Suppressor macrophage treated with lipopolysaccharide for 4 hours (primary cell): ENCODE data around the gene PTPN23.
A peak's percentile ranks its signal among the peaks of the same experiment; 100 is the strongest.

ENCODE experiments used
- DNase-seq: peaks from one replicate; pipeline ENCODE4 v3.0.0-alpha.2; 2020

The PTPN23 gene

DNA sequence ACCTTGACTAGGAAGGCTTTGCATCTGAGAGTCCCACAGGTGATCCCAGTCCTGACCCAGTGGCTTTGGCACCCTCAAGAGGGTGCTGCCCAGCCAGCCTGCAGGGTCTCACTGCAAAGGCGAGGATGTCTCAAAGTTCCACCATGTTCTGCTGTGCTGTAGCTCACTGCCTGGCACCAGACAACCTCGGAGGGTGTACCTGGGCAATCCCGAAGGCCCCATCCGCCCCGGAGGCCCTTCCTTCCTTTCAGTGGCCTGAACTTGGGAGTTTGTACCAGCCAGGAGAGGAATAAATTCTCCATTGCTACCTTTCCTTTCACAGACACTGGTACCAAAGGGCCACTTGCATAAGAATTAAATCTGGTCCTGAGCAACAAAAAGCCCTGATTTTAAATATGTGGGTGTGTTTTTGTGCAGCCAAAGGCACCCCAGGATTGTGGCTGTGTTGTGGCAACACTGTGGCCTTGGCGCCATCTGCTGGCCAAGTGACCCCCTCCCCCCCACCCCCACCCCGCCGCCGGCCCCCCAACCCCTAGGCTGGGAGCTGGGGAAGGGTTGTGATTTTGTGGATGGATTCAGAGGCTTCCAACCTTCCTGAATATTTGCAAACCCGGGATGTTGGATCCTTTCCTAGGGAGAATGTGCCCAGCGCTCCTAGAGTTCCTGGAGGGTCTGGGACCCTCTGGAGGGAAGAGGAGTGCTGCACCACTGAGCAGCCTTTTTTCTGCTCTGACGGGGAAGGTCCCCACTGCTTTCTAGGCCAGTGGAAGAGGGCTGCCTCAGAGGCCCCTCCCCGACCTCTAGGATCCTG is 9.7 kb upstream of the PTPN23 start:
- no peak for DNase-seq

DNA sequence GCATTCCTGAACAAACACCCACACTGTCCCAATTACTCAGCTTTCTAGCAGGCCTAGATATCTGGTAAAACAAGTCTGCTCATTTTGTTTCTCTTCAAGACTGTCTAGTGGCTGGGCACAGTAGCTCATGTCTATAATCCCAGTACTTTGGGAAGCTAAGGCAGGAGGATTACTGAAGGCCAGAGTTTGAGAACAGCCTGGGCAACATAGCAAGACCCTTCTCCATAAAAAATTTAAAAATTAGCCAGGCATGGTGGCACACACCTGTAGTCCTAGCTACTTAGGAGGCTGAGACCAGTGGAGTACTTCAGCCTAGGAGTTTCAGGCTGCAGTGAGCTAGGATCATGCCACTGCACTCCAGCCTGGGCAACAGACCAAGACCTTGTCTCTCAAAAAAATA is 6.2 kb upstream of the PTPN23 start:
- no peak for DNase-seq

- DNase-seq = no peak
Measured at GRCh38 chr3:47376393-47376792, 4.4 kb upstream of the PTPN23 start.

DNA sequence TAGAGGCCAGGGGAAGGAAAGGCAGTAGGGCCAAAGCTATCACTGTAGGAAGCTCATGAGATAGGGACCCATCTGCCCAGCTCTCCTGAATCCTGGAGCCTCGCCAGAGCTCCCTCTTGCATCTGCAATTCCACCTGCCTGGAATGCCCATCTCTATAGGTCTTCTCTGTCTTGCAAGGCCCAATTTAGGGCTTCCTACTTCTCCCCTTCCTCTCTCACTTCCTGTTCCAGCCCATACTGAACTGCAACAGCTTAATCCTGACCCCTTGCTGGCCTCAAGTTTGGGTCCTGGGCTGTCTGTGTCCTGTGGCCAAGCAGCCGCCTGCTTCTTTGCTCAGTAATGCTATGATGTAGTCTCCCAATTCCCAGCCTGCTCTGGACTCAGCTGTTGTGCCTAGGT is 3.6 kb upstream of the PTPN23 start:
- peak; percentile 37 for DNase-seq

DNA sequence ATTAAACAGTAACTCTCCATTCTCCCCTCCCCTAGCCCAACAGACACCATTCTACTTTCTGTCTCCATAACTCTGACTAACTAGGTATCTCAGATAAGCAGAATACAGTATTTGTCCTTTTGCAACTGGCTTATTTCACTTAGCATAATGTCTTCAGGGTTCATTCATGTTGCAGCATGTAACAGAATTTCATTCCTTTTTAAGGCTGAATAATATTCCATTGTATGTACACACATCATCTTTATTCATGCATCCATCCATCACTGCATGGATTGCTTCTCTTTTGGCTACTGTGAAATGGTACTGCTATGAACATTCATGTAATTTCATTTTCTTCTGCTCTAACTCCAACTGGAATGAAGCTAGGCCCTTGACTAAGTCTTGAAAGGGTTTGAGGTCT is 2.0 kb upstream of the PTPN23 start:
- DNase-seq = no peak

- DNase-seq = no peak
Measured at GRCh38 chr3:47379411-47379899, 1.4 kb upstream of the PTPN23 start.

DNA sequence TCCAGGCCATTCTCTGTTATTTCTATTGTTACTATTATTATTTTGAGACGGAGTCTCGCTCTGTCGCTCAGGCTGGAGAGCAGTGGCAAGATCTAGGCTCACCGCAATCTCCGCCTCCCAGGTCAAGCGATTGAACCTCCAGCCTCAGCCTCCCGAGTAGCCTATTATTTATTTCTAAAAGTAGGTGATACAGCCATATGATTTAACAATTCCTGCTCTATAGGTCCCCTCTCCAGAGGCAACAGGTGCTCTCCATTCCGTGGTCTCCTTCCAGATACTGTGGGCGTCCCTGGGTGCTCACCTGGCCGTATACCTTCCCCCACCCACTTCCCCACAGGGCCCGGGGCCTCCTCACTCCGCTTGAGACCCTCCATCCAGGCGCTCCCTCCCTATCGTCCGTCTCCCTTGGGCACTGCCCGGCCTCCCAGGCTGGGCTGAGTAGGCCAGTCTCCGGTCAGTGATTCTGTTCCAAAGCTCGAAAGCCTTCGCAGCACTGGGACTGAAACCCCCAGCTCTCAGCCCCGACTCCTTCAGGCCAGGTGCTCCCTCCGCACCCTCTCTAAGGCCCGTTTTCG is 708 bp upstream of the PTPN23 start:
- DNase-seq = no peak

GRCh38 chr3:47381317-47382157 is 716 bp downstream of the PTPN23 start:
- DNase-seq = peak; percentile 93

DNA sequence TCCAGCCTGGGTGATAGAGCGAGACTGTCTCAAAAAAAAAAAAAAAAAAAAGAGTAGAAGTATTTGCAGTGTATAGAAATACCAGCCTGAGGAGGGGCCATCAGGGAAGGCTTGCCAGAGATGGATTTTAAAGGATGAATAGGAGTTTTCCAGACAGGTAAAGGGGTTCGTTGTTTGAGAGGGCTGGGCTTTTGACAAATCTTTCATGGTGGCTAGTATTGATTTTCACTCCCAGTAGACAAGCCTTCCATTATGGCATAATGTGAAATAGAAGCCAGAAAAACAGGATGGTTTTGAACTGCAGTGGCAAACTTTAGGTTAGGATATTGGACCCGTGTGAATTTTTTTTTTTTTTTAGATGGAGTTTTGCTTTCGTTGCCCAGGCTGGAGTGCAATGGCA is 3.6 kb downstream of the PTPN23 start:
- DNase-seq = no peak

DNA sequence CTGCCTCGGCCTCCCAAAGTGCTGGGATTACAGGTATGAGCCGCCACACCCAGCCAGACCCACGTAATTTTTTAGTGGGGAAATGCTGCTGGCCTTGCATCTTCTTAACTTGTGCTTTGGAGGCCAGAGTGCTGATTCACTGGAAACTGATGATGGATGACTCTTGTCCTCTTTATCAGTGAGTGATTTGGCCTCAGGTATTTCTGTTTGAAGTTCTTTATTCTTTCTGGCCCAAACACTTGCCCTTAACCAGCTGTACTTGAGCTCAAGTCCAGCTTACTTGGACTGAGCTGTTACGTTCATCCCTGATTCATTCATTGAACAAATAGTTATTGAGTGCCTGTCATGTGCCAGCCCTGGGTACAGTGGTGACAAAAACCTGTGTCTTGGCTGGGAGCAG is 4.2 kb downstream of the PTPN23 start:
- DNase-seq = no peak

GRCh38 chr3:47385796-47386195 is 5.0 kb downstream of the PTPN23 start:
- DNase-seq = no peak

- no peak for DNase-seq
Measured at GRCh38 chr3:47392933-47393332, 12.1 kb downstream of the PTPN23 start.

- no peak for DNase-seq
Measured at GRCh38 chr3:47394140-47394870, 13.5 kb downstream of the PTPN23 start.

DNA sequence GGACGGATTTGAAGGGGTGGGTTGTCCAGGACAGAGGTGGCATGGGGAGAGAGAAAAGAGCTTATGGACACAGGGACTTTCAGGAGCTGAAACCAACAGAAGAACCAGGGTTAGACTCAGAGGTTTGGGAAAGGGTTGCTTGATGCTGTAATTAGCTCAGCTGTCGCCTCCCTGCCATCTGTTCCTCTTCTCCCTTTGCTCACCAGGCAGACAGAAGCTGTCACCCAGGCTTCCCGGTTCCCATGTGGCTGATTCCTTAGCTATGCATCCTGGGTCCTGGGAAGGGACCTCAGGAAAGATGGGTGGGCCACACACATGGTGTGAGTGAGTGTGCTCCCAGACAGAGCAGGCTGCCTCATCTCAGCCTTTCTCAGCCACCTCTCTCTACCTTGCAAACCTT is 14.1 kb downstream of the PTPN23 start:
- DNase-seq = no peak

GRCh38 chr3:47398228-47398627 is 17.4 kb downstream of the PTPN23 start:
- no peak for DNase-seq

DNA sequence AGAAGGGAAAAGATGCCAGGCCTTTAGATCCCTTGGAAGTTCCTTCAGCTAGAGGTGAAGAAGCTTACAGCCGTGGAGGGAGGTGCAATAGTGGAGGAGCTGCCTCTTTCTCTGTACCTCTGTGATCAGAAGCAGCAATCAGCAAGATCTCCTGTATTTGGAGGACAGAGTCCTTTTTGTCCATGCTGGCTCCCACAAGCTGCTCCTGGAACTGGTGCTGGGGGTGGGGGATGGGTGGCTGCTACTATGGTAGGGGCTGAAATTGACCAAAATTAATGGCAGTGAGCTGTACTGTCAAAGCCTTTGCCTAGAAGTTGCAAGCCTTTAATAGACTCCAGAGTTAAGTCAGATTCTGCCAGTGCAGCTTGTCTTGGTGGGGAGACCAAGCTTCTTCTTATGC is 18.2 kb downstream of the PTPN23 start:
- no peak for DNase-seq

DNA sequence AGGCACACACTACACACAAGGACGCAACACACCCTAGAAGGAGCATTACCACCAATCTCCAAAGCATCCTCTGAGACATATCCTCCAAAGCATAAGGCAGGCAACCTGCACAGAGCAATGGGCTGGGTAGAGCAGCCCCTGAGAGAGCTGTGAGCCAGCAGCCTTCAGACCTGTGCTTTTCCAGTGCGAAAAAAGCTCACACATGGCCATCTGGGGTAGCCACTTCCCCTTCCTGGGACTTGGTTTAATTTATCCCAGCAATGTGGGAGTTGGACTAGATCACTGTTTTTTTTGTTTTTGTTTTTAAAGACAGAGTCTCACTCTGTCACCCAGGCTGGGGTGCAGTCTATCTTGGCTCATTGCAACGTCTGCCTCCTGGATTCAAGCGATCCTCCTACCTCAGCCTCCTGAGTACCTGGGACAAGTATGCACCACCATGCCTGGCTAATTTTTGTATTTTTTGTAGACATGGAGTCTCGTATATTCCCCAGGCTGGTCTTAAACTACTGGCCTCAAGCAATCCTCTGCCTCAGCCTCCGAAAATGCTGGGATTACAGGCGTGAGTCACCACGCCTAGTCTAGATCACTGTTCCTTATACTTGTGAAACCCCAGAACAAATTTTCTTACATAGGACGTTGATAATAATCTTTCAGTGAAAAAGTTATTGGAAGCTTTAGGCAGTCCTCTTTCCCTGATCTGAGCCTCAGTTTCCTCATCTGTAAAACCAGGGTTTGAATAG is 18.9 kb downstream of the PTPN23 start:
- DNase-seq = peak; percentile 24

DNA sequence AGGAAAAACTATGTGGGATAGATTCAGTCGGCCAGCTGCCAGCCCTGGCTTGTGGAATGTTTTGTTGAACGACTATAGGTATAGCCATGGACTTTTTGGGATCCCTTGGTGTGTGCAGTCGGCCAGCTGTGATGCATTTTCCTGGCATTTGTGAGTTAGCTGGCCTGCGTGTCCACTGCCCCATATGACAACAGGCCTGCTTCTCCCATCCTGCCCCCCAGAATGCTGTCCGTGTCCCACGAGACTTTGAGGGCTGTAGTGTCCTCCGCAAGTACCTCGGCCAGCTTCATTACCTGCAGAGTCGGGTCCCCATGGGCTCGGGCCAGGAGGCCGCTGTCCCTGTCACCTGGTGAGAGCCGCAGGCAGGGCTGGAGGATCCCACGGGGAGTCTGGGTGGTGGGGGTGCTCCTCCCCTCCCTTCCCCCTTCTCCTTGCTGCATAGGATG is 23.6 kb downstream of the PTPN23 start:
- no peak for DNase-seq

GRCh38 chr3:47404955-47405790 is 24.4 kb downstream of the PTPN23 start:
- DNase-seq = no peak

DNA sequence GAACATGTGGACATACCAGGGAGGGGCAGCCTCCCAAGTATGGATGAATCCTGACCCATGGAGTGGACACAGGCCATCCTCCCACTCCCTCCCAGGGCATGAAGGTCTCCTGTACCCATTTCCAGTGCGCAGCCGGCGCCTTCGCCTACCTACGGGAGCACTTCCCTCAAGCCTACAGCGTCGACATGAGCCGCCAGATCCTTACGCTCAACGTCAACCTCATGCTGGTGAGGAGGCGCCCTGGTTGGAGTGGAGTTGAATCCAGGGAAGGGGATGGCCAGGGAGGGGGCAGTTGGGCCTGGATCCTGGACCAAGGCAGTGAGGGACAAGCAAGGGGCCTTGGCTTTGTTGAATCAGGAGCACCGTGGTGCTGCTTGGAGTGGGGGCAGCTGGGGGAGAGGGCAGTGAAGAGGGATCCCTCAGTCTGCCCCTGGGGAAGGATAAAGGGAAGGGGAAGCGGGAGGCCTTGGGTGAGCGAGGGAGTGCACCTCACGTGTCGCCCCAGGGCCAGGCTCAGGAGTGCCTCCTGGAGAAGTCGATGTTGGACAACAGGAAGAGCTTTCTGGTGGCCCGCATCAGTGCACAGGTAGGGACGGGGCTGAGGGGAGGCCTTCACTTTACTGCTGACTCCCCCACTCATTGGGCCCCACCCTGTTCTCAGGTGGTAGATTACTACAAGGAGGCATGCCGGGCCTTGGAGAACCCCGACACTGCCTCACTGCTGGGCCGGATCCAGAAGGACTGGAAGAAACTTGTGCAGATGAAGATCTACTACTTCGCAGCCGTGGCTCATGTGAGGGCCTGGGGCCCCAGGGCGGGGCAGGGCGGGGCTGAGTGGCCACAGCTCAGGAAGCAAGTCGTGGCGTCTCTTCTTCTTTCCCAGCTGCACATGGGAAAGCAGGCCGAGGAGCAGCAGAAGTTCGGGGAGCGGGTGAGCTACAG is 25.3 kb downstream of the PTPN23 start:
- no peak for DNase-seq
